H1 (cell line): Measurements from ENCODE around the gene KSR2.

Source experiments
- BACH1 ChIP-seq: IDR thresholded peaks from 2 replicates; pipeline ENCODE4 v1.6.1; 2012; ENCODE audit warnings: low read length, improper control_type of control experiment
- BCL11A ChIP-seq, 2 experiments: IDR thresholded peaks; one replicate each; pipeline ENCODE4 v1.6.1; 2011; ENCODE audit warnings: low read depth in 2 of 2, low read length in 2 of 2, mild to moderate bottlenecking in 2 of 2
- EP300 ChIP-seq, 2 experiments: IDR thresholded peaks; 1 replicate in 1 of 2; 2 replicates in 1 of 2; pipeline ENCODE4 v1.6.1; 2011 to 2012; ENCODE audit warnings: low read depth in 2 of 2, low read length in 2 of 2, mild to moderate bottlenecking in 2 of 2, borderline replicate concordance in 1 of 2, inconsistent platforms in 1 of 2, moderate library complexity in 1 of 2
- EZH2 ChIP-seq: fragments of 200-600 bp; sonication (generic); IDR thresholded peaks from 2 replicates; pipeline ENCODE4 v1.7.1; 2012; ENCODE audit warnings: low read depth, mild to moderate bottlenecking, moderate library complexity, low read length, inconsistent platforms; ENCODE audit not compliant: severe bottlenecking
- GTF2F1 ChIP-seq: IDR thresholded peaks from 2 replicates; pipeline ENCODE4 v1.6.1; 2012; ENCODE audit warnings: low read depth, low read length, improper control_type of control experiment, borderline replicate concordance
- JUND ChIP-seq: IDR thresholded peaks from 2 replicates; pipeline ENCODE4 v1.6.1; 2011; ENCODE audit warnings: mild to moderate bottlenecking, improper control_type of control experiment, low read length
- POLR2A ChIP-seq, 2 experiments: IDR thresholded peaks; 1 replicate in 1 of 2; 2 replicates in 1 of 2; pipeline ENCODE4 v1.6.1; 2011; ENCODE audit warnings: low read depth in 2 of 2, low read length in 2 of 2, mild to moderate bottlenecking in 2 of 2; ENCODE audit errors: control extremely low read depth in 1 of 2
- POU5F1 ChIP-seq: IDR thresholded peaks from 2 replicates; pipeline ENCODE4 v1.6.1; 2011; ENCODE audit warnings: low read depth, mild to moderate bottlenecking, low read length, moderate library complexity
- SIX5 ChIP-seq: IDR thresholded peaks from 2 replicates; pipeline ENCODE4 v1.6.1; 2011; ENCODE audit warnings: mild to moderate bottlenecking, low read depth, low read length
- TAF1 ChIP-seq: IDR thresholded peaks from 2 replicates; pipeline ENCODE4 v1.6.1; 2011; ENCODE audit warnings: mild to moderate bottlenecking, low read depth, low read length
- TF ChIP-seq, protein P1 (sequence below), 3 experiments: IDR thresholded peaks; 1 replicate in 2 of 3; 2 replicates in 1 of 3; pipeline versions ENCODE4 v1.5.1 to v1.6.1; 2011; ENCODE audit warnings: low read length in 3 of 3, mild to moderate bottlenecking in 3 of 3, inconsistent platforms in 2 of 3, low read depth in 1 of 3, moderate library complexity in 1 of 3; ENCODE audit not compliant: insufficient read depth in 1 of 3; ENCODE audit errors: control extremely low read depth in 1 of 3
- TF ChIP-seq, protein P2 (sequence below): IDR thresholded peaks from 2 replicates; pipeline ENCODE4 v1.6.1; 2011; ENCODE audit warnings: low read depth, mild to moderate bottlenecking, low read length; ENCODE audit not compliant: insufficient read depth
- TF ChIP-seq, protein P3 (sequence below): IDR thresholded peaks from 2 replicates; pipeline ENCODE4 v1.6.1; 2011; ENCODE audit warnings: low read length, improper control_type of control experiment

GRCh38 chr12:117456076-117456475 lies 512.7 kb downstream of the KSR2 start:
- TF ChIP-seq EZH2, result no peak
- TF ChIP-seq EP300 (IDR thresholded peaks at IDR 0.05; ENCODE audit: borderline replicate concordance in 1 of 2, low read depth in 2 of 2, low read length in 2 of 2), result no peak
- TF ChIP-seq, protein P1, sequence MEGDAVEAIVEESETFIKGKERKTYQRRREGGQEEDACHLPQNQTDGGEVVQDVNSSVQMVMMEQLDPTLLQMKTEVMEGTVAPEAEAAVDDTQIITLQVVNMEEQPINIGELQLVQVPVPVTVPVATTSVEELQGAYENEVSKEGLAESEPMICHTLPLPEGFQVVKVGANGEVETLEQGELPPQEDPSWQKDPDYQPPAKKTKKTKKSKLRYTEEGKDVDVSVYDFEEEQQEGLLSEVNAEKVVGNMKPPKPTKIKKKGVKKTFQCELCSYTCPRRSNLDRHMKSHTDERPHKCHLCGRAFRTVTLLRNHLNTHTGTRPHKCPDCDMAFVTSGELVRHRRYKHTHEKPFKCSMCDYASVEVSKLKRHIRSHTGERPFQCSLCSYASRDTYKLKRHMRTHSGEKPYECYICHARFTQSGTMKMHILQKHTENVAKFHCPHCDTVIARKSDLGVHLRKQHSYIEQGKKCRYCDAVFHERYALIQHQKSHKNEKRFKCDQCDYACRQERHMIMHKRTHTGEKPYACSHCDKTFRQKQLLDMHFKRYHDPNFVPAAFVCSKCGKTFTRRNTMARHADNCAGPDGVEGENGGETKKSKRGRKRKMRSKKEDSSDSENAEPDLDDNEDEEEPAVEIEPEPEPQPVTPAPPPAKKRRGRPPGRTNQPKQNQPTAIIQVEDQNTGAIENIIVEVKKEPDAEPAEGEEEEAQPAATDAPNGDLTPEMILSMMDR (IDR thresholded peaks at IDR 0.05; ENCODE audit: control extremely low read depth in 1 of 3, insufficient read depth in 1 of 3, low read depth in 1 of 3, low read length in 3 of 3), result no peak
- TF ChIP-seq, protein P2, sequence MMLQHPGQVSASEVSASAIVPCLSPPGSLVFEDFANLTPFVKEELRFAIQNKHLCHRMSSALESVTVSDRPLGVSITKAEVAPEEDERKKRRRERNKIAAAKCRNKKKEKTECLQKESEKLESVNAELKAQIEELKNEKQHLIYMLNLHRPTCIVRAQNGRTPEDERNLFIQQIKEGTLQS, result no peak
- no peak for TF ChIP-seq TAF1
- TF ChIP-seq GTF2F1, result no peak
- TF ChIP-seq, protein P3, sequence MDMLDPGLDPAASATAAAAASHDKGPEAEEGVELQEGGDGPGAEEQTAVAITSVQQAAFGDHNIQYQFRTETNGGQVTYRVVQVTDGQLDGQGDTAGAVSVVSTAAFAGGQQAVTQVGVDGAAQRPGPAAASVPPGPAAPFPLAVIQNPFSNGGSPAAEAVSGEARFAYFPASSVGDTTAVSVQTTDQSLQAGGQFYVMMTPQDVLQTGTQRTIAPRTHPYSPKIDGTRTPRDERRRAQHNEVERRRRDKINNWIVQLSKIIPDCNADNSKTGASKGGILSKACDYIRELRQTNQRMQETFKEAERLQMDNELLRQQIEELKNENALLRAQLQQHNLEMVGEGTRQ, result no peak
- TF ChIP-seq SIX5, result no peak
- no peak for TF ChIP-seq POLR2A (IDR thresholded peaks at IDR 0.05; ENCODE audit: control extremely low read depth in 1 of 2, low read depth in 2 of 2, low read length in 2 of 2)
- TF ChIP-seq POU5F1, result no peak
- TF ChIP-seq JUND, result no peak
- TF ChIP-seq BCL11A (IDR thresholded peaks at IDR 0.05; ENCODE audit: low read depth in 2 of 2, low read length in 2 of 2), result no peak
- TF ChIP-seq BACH1, result no peak
